Measurements from ENCODE around the gene OR2B6.
"Not testable (repeated sequence)": the region's sequence is repeated elsewhere in the genome, so short reads cannot be mapped to it uniquely, and the experiment has no call there.

OR2B6 gene

GRCh38 chr6:27956941-27957340 is at the start of gene OR2B6:
TSS of gene OR2B6 (plus strand) at chr6:27957241. CDS start at chr6:27957241, 0 bp downstream.
- no peak for DNase-seq

- DNase-seq = no peak
Measured at GRCh38 chr6:27908017-27908416, 49.0 kb upstream of the OR2B6 start.

GRCh38 chr6:27911956-27912446 is 45.0 kb upstream of the OR2B6 start, which contains the start of gene OR2B2:
TSS of gene OR2B2 (minus strand) at chr6:27912396. CDS start at chr6:27912319, 77 bp downstream.
- DNase-seq = no peak

GRCh38 chr6:27922949-27923348 is 34.1 kb upstream of the OR2B6 start:
- DNase-seq = no peak

- DNase-seq = no peak
Measured at GRCh38 chr6:27924179-27924578, 32.9 kb upstream of the OR2B6 start.

- not testable (repeated sequence) for DNase-seq
Measured at GRCh38 chr6:27928041-27928440, 29.0 kb upstream of the OR2B6 start.

GRCh38 chr6:27929930-27930329 is 27.1 kb upstream of the OR2B6 start:
- not testable (repeated sequence) for DNase-seq

- DNase-seq = no peak
Measured at GRCh38 chr6:27931209-27931608, 25.8 kb upstream of the OR2B6 start.

GRCh38 chr6:27940766-27941165 is 16.3 kb upstream of the OR2B6 start:
- DNase-seq = no peak

GRCh38 chr6:27943072-27943471 is 14.0 kb upstream of the OR2B6 start:
- DNase-seq = not testable (repeated sequence)

- no peak for DNase-seq
Measured at GRCh38 chr6:27948237-27948636, 8.8 kb upstream of the OR2B6 start.

GRCh38 chr6:27951040-27951439 is 6.0 kb upstream of the OR2B6 start:
- DNase-seq = no peak

- DNase-seq = no peak
Measured at GRCh38 chr6:27957516-27957915, 475 bp downstream of the OR2B6 start.

- DNase-seq = no peak
Measured at GRCh38 chr6:27962506-27962905, 5.5 kb downstream of the OR2B6 start.

- DNase-seq = no peak
Measured at GRCh38 chr6:27966044-27966443, 9.0 kb downstream of the OR2B6 start.

- no peak for DNase-seq
Measured at GRCh38 chr6:27966816-27967426, 9.9 kb downstream of the OR2B6 start.

- DNase-seq = no peak
Measured at GRCh38 chr6:27970444-27970843, 13.4 kb downstream of the OR2B6 start.

GRCh38 chr6:27972750-27973149 is 15.7 kb downstream of the OR2B6 start:
- no peak for DNase-seq

GRCh38 chr6:27977387-27977786 is 20.3 kb downstream of the OR2B6 start:
- DNase-seq = no peak

GRCh38 chr6:27978705-27979104 is 21.7 kb downstream of the OR2B6 start:
- no peak for DNase-seq

GRCh38 chr6:27980111-27980510 is 23.1 kb downstream of the OR2B6 start:
- DNase-seq = no peak

- no peak for DNase-seq
Measured at GRCh38 chr6:27986928-27987725, 30.1 kb downstream of the OR2B6 start.

GRCh38 chr6:27994616-27995015 is 37.6 kb downstream of the OR2B6 start:
- no peak for DNase-seq

- DNase-seq = no peak
Measured at GRCh38 chr6:28000351-28001045, 43.5 kb downstream of the OR2B6 start.
